GM19240 (cell line): Measurements from ENCODE around the gene ESYT2.
"Not testable (repeated sequence)": the region's sequence is repeated elsewhere in the genome, so short reads cannot be mapped to it uniquely, and the experiment has no call there.

Source experiments
- DNase-seq: peaks from one replicate; pipeline ENCODE4 v3.0.0; 2011; ENCODE audit warnings: low spot score; ENCODE audit not compliant: insufficient read length

ESYT2 gene

GRCh38 chr7:158727690-158728089 is 101.6 kb downstream of the ESYT2 start:
- DNase-seq, result no peak

- no peak for DNase-seq
Measured at GRCh38 chr7:158726277-158726807, 103.0 kb downstream of the ESYT2 start.

- no peak for DNase-seq
Measured at GRCh38 chr7:158725506-158725800, 103.9 kb downstream of the ESYT2 start.

- DNase-seq, result no peak
Measured at GRCh38 chr7:158724658-158725505, 104.4 kb downstream of the ESYT2 start.

GRCh38 chr7:158723714-158724385 is 105.5 kb downstream of the ESYT2 start:
- DNase-seq, result no peak

- no peak for DNase-seq
Measured at GRCh38 chr7:158723266-158723665, 106.0 kb downstream of the ESYT2 start.

GRCh38 chr7:158722574-158723237 is 106.6 kb downstream of the ESYT2 start:
- no peak for DNase-seq

- DNase-seq, result no peak
Measured at GRCh38 chr7:158720112-158720511, 109.2 kb downstream of the ESYT2 start.

GRCh38 chr7:158716802-158717201 is 112.5 kb downstream of the ESYT2 start:
- no peak for DNase-seq

GRCh38 chr7:158710651-158711102 is 118.6 kb downstream of the ESYT2 start:
- no peak for DNase-seq

- no peak for DNase-seq
Measured at GRCh38 chr7:158707610-158708009, 121.7 kb downstream of the ESYT2 start.

GRCh38 chr7:158706710-158707590 is 122.4 kb downstream of the ESYT2 start:
- DNase-seq, result no peak

GRCh38 chr7:158706273-158706704 is 123.0 kb downstream of the ESYT2 start:
- no peak for DNase-seq

- DNase-seq, result no peak
Measured at GRCh38 chr7:158705234-158705850, 124.0 kb downstream of the ESYT2 start.

GRCh38 chr7:158704524-158705233 is 124.6 kb downstream of the ESYT2 start, which contains the start of gene NCAPG2:
TSS of gene NCAPG2 (minus strand) at chr7:158704804. CDS start at chr7:158701899, 2,905 bp downstream.
- DNase-seq, result peak; percentile 88

- DNase-seq, result not testable (repeated sequence)
Measured at GRCh38 chr7:158703679-158704523, 125.4 kb downstream of the ESYT2 start.

GRCh38 chr7:158702944-158703343 is 126.4 kb downstream of the ESYT2 start:
- no peak for DNase-seq

- no peak for DNase-seq
Measured at GRCh38 chr7:158702196-158702595, 127.1 kb downstream of the ESYT2 start.

GRCh38 chr7:158700008-158700407 is 129.3 kb downstream of the ESYT2 start:
- no peak for DNase-seq
